ENCODE results near the gene ROM1.

DNA sequence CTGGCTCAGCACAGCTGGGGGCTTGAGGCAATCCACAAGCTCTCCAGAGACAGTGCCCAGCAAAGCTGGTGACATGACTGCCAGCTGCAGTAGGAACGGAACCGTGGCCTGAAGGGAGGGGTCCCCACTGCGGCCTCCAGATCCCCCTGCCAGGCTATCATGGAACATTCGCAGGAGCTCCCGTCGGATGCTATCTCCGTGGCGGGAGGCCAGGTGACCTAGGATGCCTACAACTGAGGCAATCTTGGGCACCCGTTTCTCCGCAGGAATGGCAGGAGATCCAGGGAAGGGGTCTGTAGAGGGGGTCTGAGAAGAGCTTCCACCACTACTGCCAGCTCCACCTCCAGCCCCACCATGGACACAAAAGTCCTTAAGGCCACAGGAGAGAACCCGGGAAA is 35.9 kb downstream of the ROM1 start:
- TF ChIP-seq, protein P1, sequence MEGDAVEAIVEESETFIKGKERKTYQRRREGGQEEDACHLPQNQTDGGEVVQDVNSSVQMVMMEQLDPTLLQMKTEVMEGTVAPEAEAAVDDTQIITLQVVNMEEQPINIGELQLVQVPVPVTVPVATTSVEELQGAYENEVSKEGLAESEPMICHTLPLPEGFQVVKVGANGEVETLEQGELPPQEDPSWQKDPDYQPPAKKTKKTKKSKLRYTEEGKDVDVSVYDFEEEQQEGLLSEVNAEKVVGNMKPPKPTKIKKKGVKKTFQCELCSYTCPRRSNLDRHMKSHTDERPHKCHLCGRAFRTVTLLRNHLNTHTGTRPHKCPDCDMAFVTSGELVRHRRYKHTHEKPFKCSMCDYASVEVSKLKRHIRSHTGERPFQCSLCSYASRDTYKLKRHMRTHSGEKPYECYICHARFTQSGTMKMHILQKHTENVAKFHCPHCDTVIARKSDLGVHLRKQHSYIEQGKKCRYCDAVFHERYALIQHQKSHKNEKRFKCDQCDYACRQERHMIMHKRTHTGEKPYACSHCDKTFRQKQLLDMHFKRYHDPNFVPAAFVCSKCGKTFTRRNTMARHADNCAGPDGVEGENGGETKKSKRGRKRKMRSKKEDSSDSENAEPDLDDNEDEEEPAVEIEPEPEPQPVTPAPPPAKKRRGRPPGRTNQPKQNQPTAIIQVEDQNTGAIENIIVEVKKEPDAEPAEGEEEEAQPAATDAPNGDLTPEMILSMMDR (IDR thresholded peaks at IDR 0.05 in 2 of 3, conservative IDR thresholded peaks at IDR 0.05 in 1 of 3; ENCODE audit: borderline replicate concordance in 1 of 3, insufficient read depth in 1 of 3, low read depth in 2 of 3, low read length in 2 of 3) = no peak
- TF ChIP-seq, protein P2, sequence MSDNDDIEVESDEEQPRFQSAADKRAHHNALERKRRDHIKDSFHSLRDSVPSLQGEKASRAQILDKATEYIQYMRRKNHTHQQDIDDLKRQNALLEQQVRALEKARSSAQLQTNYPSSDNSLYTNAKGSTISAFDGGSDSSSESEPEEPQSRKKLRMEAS (IDR thresholded peaks at IDR 0.05) = no peak
- TF ChIP-seq RAD21 (IDR thresholded peaks at IDR 0.05; ENCODE audit: low read depth) (no peak), POLR2A (IDR thresholded peaks at IDR 0.05; ENCODE audit: borderline replicate concordance, extremely low read depth, insufficient read depth, insufficient read length) (no peak), EZH2 (IDR thresholded peaks at IDR 0.05) (no peak), ZNF274 (IDR thresholded peaks at IDR 0.05; ENCODE audit: low read depth, low read length) (no peak), SP1 (IDR thresholded peaks at IDR 0.05; ENCODE audit: low read depth) (no peak), POLR2AphosphoS5 (IDR thresholded peaks at IDR 0.05; ENCODE audit: low read depth, low read length) (no peak), SIN3A (IDR thresholded peaks at IDR 0.05; ENCODE audit: low read depth) (no peak), TCF7L2 (IDR thresholded peaks at IDR 0.05; ENCODE audit: borderline replicate concordance, extremely low read depth, insufficient read depth, insufficient read length) (no peak), EGR1 (IDR thresholded peaks at IDR 0.05; ENCODE audit: low read depth) (no peak), FOSL1 (IDR thresholded peaks at IDR 0.05; ENCODE audit: low read depth) (no peak)
- TF ChIP-seq, protein P3, sequence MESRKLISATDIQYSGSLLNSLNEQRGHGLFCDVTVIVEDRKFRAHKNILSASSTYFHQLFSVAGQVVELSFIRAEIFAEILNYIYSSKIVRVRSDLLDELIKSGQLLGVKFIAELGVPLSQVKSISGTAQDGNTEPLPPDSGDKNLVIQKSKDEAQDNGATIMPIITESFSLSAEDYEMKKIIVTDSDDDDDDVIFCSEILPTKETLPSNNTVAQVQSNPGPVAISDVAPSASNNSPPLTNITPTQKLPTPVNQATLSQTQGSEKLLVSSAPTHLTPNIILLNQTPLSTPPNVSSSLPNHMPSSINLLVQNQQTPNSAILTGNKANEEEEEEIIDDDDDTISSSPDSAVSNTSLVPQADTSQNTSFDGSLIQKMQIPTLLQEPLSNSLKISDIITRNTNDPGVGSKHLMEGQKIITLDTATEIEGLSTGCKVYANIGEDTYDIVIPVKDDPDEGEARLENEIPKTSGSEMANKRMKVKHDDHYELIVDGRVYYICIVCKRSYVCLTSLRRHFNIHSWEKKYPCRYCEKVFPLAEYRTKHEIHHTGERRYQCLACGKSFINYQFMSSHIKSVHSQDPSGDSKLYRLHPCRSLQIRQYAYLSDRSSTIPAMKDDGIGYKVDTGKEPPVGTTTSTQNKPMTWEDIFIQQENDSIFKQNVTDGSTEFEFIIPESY (IDR thresholded peaks at IDR 0.05; ENCODE audit: extremely low read depth, insufficient replicate concordance, low read length) = no peak
- TF ChIP-seq, protein P4, sequence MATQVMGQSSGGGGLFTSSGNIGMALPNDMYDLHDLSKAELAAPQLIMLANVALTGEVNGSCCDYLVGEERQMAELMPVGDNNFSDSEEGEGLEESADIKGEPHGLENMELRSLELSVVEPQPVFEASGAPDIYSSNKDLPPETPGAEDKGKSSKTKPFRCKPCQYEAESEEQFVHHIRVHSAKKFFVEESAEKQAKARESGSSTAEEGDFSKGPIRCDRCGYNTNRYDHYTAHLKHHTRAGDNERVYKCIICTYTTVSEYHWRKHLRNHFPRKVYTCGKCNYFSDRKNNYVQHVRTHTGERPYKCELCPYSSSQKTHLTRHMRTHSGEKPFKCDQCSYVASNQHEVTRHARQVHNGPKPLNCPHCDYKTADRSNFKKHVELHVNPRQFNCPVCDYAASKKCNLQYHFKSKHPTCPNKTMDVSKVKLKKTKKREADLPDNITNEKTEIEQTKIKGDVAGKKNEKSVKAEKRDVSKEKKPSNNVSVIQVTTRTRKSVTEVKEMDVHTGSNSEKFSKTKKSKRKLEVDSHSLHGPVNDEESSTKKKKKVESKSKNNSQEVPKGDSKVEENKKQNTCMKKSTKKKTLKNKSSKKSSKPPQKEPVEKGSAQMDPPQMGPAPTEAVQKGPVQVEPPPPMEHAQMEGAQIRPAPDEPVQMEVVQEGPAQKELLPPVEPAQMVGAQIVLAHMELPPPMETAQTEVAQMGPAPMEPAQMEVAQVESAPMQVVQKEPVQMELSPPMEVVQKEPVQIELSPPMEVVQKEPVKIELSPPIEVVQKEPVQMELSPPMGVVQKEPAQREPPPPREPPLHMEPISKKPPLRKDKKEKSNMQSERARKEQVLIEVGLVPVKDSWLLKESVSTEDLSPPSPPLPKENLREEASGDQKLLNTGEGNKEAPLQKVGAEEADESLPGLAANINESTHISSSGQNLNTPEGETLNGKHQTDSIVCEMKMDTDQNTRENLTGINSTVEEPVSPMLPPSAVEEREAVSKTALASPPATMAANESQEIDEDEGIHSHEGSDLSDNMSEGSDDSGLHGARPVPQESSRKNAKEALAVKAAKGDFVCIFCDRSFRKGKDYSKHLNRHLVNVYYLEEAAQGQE (IDR thresholded peaks at IDR 0.05; ENCODE audit: low read depth) = no peak
